ENCODE results near the gene PHF20. TPM values are rescaled to one million over a fixed set of nuclear protein-coding genes. Genes with fewer than 3 reads are reported as not detected.
"Not testable (repeated sequence)": the region's sequence is repeated elsewhere in the genome, so short reads cannot be mapped to it uniquely, and the experiment has no call there.

PHF20 gene
- total RNA-seq, 3 donors from 2014 or later = 48.5 to 60.0 (median 59.7) TPM

GRCh38 chr20:35756404-35756803 is 15.4 kb upstream of the PHF20 start:
- DNase-seq (ENCODE audit: low spot score in 2 of 2) = no peak
- Histone ChIP-seq H3K4me1 (no peaks in the 10 kb centered on the region), H3K27ac (no peak overlapping the region)

DNA sequence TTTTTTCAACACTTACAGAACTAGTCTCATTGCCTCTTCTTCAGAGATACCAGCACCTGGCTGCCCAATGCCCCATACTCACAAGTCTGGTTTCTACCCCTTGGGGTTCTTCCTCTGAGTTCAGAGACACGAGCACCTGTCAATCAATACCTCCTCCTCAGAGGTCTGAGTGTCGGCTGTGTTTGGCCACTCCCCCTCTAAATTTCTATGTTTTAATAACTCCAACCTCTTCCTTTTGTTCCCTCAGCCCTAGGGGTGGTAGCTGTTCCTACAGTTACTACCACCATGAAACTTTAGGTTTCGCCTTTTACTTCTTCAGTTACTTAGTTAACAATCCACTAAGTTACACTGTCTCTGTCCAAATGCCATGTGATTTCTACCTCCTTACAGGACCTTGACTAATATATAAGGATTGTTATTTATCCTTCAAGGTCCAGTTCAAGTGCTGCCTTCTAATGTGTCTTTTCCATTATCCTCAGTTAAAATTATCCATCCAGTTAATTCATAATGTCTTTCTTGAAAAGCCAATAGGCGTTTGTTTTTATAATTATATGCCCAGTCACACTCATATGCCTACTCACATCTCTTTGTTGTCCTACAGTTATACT is 14.6 kb upstream of the PHF20 start:
- intact Hi-C loops (cut with DNase I; ENCODE audit: low total_unique reads) = no loop called here
- H3K27ac ChIP-seq = no peak overlapping the region
- no peaks in the 10 kb centered on the region for H3K36me3 ChIP-seq
- H3K4me3 ChIP-seq = no peak overlapping the region
- TF ChIP-seq, protein P1, sequence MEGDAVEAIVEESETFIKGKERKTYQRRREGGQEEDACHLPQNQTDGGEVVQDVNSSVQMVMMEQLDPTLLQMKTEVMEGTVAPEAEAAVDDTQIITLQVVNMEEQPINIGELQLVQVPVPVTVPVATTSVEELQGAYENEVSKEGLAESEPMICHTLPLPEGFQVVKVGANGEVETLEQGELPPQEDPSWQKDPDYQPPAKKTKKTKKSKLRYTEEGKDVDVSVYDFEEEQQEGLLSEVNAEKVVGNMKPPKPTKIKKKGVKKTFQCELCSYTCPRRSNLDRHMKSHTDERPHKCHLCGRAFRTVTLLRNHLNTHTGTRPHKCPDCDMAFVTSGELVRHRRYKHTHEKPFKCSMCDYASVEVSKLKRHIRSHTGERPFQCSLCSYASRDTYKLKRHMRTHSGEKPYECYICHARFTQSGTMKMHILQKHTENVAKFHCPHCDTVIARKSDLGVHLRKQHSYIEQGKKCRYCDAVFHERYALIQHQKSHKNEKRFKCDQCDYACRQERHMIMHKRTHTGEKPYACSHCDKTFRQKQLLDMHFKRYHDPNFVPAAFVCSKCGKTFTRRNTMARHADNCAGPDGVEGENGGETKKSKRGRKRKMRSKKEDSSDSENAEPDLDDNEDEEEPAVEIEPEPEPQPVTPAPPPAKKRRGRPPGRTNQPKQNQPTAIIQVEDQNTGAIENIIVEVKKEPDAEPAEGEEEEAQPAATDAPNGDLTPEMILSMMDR (IDR thresholded peaks at IDR 0.05) = no peak
- TF ChIP-seq POLR2AphosphoS5 (IDR thresholded peaks at IDR 0.05) = no peak
- no peak for TF ChIP-seq POLR2A (IDR thresholded peaks at IDR 0.05)
- H3K4me1 ChIP-seq = no peaks in the 10 kb centered on the region
- H3K27me3 ChIP-seq = no peaks in the 10 kb centered on the region
- DNase-seq (ENCODE audit: low spot score in 2 of 2) = no peak
- no peaks in the 10 kb centered on the region for H3K9me3 ChIP-seq

More at GRCh38 chr20:35756404-35756803, 15.4 kb upstream of the PHF20 start:
- no peaks in the 10 kb centered on the region for H3K27me3 ChIP-seq
- no peak for TF ChIP-seq POLR2A (IDR thresholded peaks at IDR 0.05)
- intact Hi-C loops (cut with DNase I; ENCODE audit: low total_unique reads) = no loop called here
- H3K36me3 ChIP-seq = no peaks in the 10 kb centered on the region
- H3K4me3 ChIP-seq = no peak overlapping the region
- no peaks in the 10 kb centered on the region for H3K9me3 ChIP-seq

GRCh38 chr20:35761548-35761947 is 10.3 kb upstream of the PHF20 start:
- H3K4me1 ChIP-seq; H3K4me3 ChIP-seq; H3K36me3 ChIP-seq; H3K9me3 ChIP-seq; H3K27me3 ChIP-seq; H3K27ac ChIP-seq; intact Hi-C loops (cut with DNase I; ENCODE audit: low total_unique reads); DNase-seq (ENCODE audit: low spot score in 2 of 2): not testable (repeated sequence)

DNA sequence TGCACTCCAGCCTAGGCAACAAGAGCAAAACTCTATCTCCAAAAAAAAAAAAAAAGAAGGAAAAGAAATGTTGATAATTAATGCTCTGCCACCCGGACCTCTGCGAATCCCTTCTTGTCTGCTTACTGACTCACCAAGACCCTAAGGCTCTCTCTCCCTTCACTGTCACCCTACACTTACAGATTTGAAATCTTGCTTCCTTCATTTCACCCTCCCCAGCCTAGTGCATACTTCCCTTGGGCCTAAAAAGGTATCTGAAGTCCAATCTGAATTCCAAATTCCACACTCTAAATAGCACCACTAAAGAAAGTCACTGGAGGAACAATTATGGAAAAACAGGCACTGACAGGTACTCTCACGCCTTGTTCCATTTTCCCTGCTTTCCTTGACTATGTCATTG is 9.4 kb upstream of the PHF20 start:
- Histone ChIP-seq H3K4me3 (no peak overlapping the region), H3K36me3 (no peaks in the 10 kb centered on the region), H3K4me1 (no peaks in the 10 kb centered on the region), H3K27ac (peak overlapping the region in 1 of 2 donors; percentile 36), H3K9me3 (no peaks in the 10 kb centered on the region), H3K27me3 (no peaks in the 10 kb centered on the region)
- intact Hi-C loops (cut with DNase I; ENCODE audit: low total_unique reads) = no loop called here
- no peak for DNase-seq (ENCODE audit: low spot score in 2 of 2)
- TF ChIP-seq POLR2AphosphoS5 (IDR thresholded peaks at IDR 0.05) (no peak), POLR2A (IDR thresholded peaks at IDR 0.05) (no peak)
- TF ChIP-seq, protein P1 (IDR thresholded peaks at IDR 0.05) = no peak

DNA sequence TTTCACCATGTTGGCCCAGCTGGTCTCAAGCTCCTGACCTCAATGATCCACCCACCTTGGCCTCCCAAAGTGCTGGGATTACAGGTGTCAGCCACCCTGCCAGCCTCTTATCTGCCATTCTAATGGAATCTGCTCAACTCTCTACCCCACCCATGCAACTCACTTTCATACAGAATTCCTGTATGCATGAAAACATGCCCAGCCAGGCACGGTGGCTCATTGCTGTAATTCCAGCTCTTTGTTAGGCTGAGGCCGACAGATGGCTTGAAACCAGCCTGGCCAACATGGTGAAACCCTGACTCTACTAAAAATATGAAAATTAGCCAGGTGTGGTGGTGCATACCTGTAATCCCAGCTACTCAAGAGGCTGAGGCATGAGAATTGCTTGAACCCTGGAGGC is 6.9 kb upstream of the PHF20 start:
- intact Hi-C loops (cut with DNase I; ENCODE audit: low total_unique reads); H3K9me3 ChIP-seq; H3K27ac ChIP-seq; H3K36me3 ChIP-seq; H3K4me3 ChIP-seq; DNase-seq (ENCODE audit: low spot score in 2 of 2); H3K27me3 ChIP-seq: not testable (repeated sequence)
- peaks cover 3 to 13% of the 10 kb centered on the region in 2 donors for H3K4me1 ChIP-seq

DNA sequence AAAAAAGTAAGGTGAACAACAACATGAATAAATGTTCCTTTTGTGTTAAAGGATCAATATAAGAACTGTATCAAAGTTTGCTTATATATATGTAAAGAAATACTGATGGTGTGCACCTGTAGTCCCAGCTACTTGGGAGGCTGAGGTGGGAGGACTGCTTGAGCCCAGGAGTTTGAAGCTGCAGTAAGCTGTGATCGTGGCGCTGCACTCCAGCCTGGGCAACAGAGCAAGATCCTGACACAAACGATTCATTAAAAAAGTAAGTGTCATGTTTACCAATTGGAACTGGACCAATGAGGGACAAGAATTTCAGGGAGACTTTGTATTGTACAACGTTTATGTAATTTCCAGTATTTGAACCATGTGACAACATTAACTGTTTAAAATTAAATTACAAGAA is 5.0 kb upstream of the PHF20 start:
- no peaks in the 10 kb centered on the region for H3K9me3 ChIP-seq
- H3K27ac ChIP-seq = peak overlapping the region; percentile 95
- intact Hi-C loops (cut with DNase I; ENCODE audit: low total_unique reads) = loop anchor here (1.0 kb wide), 1 partner anchor 12 kb away; no protein-coding TSS in a partner anchor
- no peak for DNase-seq (ENCODE audit: low spot score in 2 of 2)
- no peaks in the 10 kb centered on the region for H3K36me3 ChIP-seq
- no peaks in the 10 kb centered on the region for H3K27me3 ChIP-seq
- peaks cover 3 to 13% of the 10 kb centered on the region in 2 donors for H3K4me1 ChIP-seq
- no peak overlapping the region for H3K4me3 ChIP-seq
- TF ChIP-seq, protein P1 (IDR thresholded peaks at IDR 0.05) = no peak
- TF ChIP-seq POLR2A (IDR thresholded peaks at IDR 0.05) (no peak), POLR2AphosphoS5 (IDR thresholded peaks at IDR 0.05) (no peak)

Data from breast epithelium (tissue), 4 donors.